ENCODE data around the gene SENP5.
"Not testable (repeated sequence)": the region's sequence is repeated elsewhere in the genome, so short reads cannot be mapped to it uniquely, and the experiment has no call there.

Gene SENP5

GRCh38 chr3:196849180-196849741 is 18.5 kb upstream of the SENP5 start:
- Histone ChIP-seq H3K4me1 (ENCODE audit: insufficient read depth, low read length) (no peaks in the 10 kb centered on the region), H3K79me2 (ENCODE audit: insufficient read depth, low read length) (no peaks in the 10 kb centered on the region), H4K20me1 (ENCODE audit: insufficient read depth, low read length) (no peaks in the 10 kb centered on the region), H3K9ac (ENCODE audit: low read depth, low read length) (no peak overlapping the region), H3K27me3 (ENCODE audit: insufficient read depth, low read length, poor library complexity) (no peaks in the 10 kb centered on the region), H3K4me3 (ENCODE audit: low read depth in 1 of 2, low read length in 2 of 2) (no peak overlapping the region), H2AFZ (ENCODE audit: low read depth, low read length) (no peak overlapping the region), H3K27ac (ENCODE audit: low read length) (no peak overlapping the region), H3K4me2 (ENCODE audit: insufficient read depth, low read length) (no peak overlapping the region), H3K36me3 (ENCODE audit: insufficient read depth, low read length) (no peaks in the 10 kb centered on the region), H3K9me3 (ENCODE audit: insufficient read depth, low read length, severe bottlenecking) (peaks cover 14% of the 10 kb centered on the region)
- ATAC-seq (ENCODE audit: insufficient read depth, low read depth) (no peak), DNase-seq (no peak)
- no peak for TF ChIP-seq CTCF (IDR thresholded peaks at IDR 0.05; ENCODE audit: borderline replicate concordance, extremely low read depth, low read length, poor library complexity, severe bottlenecking)
- TF ChIP-seq EZH2 (IDR thresholded peaks at IDR 0.05; ENCODE audit: borderline replicate concordance, low read depth, low read length, severe bottlenecking) = no peak

- not testable (repeated sequence) for ATAC-seq (ENCODE audit: insufficient read depth, low read depth); H2AFZ ChIP-seq (ENCODE audit: low read depth, low read length)
Observed at GRCh38 chr3:196863000-196863399, 4.7 kb upstream of the SENP5 start.

GRCh38 chr3:196867155-196867506 is 589 bp upstream of the SENP5 start:
- Histone ChIP-seq H3K79me2 (ENCODE audit: insufficient read depth, low read length) (peaks cover 44% of the 10 kb centered on the region), H3K9ac (ENCODE audit: low read depth, low read length) (peak overlapping the region; percentile 85), H4K20me1 (ENCODE audit: insufficient read depth, low read length) (peaks cover 24% of the 10 kb centered on the region), H3K27ac (ENCODE audit: low read length) (peak overlapping the region; percentile 78), H3K4me1 (ENCODE audit: insufficient read depth, low read length) (peaks cover 33% of the 10 kb centered on the region), H3K36me3 (ENCODE audit: insufficient read depth, low read length) (peaks cover 13% of the 10 kb centered on the region), H3K9me3 (ENCODE audit: insufficient read depth, low read length, severe bottlenecking) (no peaks in the 10 kb centered on the region), H3K27me3 (ENCODE audit: insufficient read depth, low read length, poor library complexity) (no peaks in the 10 kb centered on the region), H2AFZ (ENCODE audit: low read depth, low read length) (peak overlapping the region; percentile 91), H3K4me3 (ENCODE audit: low read depth in 1 of 2, low read length in 2 of 2) (peak overlapping the region; percentile 28 to 68), H3K4me2 (ENCODE audit: insufficient read depth, low read length) (peak overlapping the region; percentile 67)
- no peak for DNase-seq
- ATAC-seq (ENCODE audit: insufficient read depth, low read depth) = no peak
- TF ChIP-seq EZH2 (IDR thresholded peaks at IDR 0.05; ENCODE audit: borderline replicate concordance, low read depth, low read length, severe bottlenecking) (no peak), CTCF (IDR thresholded peaks at IDR 0.05; ENCODE audit: borderline replicate concordance, extremely low read depth, low read length, poor library complexity, severe bottlenecking) (no peak)

More at GRCh38 chr3:196863000-196863399, 4.7 kb upstream of the SENP5 start:
- not testable (repeated sequence) for H3K4me2 ChIP-seq (ENCODE audit: insufficient read depth, low read length); H4K20me1 ChIP-seq (ENCODE audit: insufficient read depth, low read length); DNase-seq; H3K27ac ChIP-seq (ENCODE audit: low read length); H3K4me1 ChIP-seq (ENCODE audit: insufficient read depth, low read length); H3K4me3 ChIP-seq (ENCODE audit: low read depth in 1 of 2, low read length in 2 of 2); H3K27me3 ChIP-seq (ENCODE audit: insufficient read depth, low read length, poor library complexity); H3K9ac ChIP-seq (ENCODE audit: low read depth, low read length); H3K9me3 ChIP-seq (ENCODE audit: insufficient read depth, low read length, severe bottlenecking); H3K36me3 ChIP-seq (ENCODE audit: insufficient read depth, low read length); H3K79me2 ChIP-seq (ENCODE audit: insufficient read depth, low read length)

GRCh38 chr3:196868297-196868661 is 559 bp downstream of the SENP5 start:
- Histone ChIP-seq H3K27me3 (ENCODE audit: insufficient read depth, low read length, poor library complexity) (no peaks in the 10 kb centered on the region), H3K9ac (ENCODE audit: low read depth, low read length) (peak overlapping the region; percentile 85), H3K4me3 (ENCODE audit: low read depth in 1 of 2, low read length in 2 of 2) (peak overlapping the region; percentile 59 to 68), H2AFZ (ENCODE audit: low read depth, low read length) (peak overlapping the region; percentile 96), H3K36me3 (ENCODE audit: insufficient read depth, low read length) (peaks cover 13% of the 10 kb centered on the region), H3K79me2 (ENCODE audit: insufficient read depth, low read length) (peaks cover 54% of the 10 kb centered on the region), H3K9me3 (ENCODE audit: insufficient read depth, low read length, severe bottlenecking) (no peaks in the 10 kb centered on the region), H3K4me2 (ENCODE audit: insufficient read depth, low read length) (peak overlapping the region; percentile 67), H3K27ac (ENCODE audit: low read length) (peak overlapping the region; percentile 72), H3K4me1 (ENCODE audit: insufficient read depth, low read length) (peaks cover 33% of the 10 kb centered on the region), H4K20me1 (ENCODE audit: insufficient read depth, low read length) (peaks cover 31% of the 10 kb centered on the region)
- DNase-seq (peak; percentile 32), ATAC-seq (ENCODE audit: insufficient read depth, low read depth) (peak; percentile 37)
- no peak for TF ChIP-seq EZH2 (IDR thresholded peaks at IDR 0.05; ENCODE audit: borderline replicate concordance, low read depth, low read length, severe bottlenecking)
- no peak for TF ChIP-seq CTCF (IDR thresholded peaks at IDR 0.05; ENCODE audit: borderline replicate concordance, extremely low read depth, low read length, poor library complexity, severe bottlenecking)

Measured in DND-41 (cell line).